Measurements from ENCODE around the gene PIANP.

Gene PIANP

DNA sequence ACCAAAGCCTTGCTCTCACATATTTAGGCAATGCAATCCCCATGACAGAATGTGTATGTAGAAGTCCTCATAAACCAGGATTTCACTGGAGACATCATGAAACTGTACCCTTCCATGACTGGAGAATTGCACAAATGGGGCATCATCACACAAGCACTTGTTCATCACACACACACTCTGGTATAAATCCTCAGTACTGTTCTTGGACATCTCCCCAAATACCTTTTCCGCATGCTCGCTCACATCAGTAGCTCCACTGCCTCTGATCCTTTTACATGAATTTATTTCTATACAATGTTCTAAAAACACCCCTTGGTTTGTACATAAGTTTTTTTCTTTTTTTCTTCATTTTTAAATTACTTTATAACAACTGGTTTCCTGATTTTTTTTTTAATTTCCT, 34.4 kb downstream of the PIANP start:
- no peak for DNase-seq

DNA sequence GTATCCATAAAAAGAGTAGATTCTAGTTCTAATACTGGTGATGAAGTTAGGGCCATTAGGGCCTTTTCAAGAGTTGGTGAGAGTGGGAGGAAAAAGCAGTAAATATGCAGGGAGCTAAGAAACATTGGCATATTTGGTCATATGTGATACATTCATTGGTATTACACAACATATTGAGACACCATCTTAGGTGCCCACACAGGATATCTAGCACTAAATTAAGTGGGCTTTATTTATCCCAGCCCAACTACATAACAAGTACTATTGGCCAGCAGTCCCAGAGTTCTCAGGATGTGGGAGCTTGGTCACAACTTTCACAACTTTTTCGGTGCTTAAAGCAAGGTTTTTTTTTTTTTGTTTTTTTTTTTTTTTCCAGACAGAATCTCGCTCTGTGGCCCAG, 35.7 kb downstream of the PIANP start:
- no peak for DNase-seq

DNA sequence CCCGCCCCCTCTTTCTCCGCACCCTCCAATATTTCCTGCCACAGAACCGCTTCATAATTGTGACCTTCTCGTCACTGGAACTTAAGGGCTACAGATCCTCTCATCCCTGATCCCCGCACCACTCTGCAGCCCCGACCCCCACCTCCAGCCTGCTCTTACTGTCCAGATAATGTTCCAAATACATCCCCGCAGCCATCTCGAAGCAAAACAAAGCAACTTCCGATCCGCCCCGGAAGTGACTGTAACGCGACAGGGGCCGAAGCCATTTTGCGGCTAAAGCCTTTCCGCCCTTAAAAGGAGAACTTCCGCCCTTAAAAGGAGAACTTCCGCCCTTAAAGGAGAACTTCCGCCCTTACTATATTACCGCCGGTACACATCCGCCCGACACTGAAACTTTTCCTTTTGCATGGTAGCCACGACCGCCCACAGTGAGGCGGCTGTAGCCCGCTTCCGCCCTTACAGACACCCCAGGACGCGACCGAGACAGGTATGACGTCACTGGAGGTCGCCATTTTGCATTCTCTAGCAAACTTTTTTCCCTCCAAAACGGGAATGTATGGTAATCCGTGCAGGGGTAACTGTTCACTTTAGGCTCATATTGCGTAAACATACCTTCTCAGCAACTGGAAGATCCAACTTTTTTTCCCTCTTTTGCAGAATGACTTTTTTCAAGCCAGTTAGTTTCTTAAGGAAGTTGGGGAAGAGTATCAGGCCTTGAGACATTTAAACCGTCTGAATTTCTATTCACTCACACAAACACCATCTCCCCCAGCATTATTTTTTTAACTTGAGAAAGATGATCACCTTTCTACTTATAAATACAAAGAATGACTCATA, 37.5 kb downstream of the PIANP start, which contains the start of gene ING4:
Gene ING4, minus strand, starts transcription at position 214 of the 837 bp plus-strand sequence. Its CDS starts 18 bp downstream, at position 196.
- peak; percentile 90 for DNase-seq

DNA sequence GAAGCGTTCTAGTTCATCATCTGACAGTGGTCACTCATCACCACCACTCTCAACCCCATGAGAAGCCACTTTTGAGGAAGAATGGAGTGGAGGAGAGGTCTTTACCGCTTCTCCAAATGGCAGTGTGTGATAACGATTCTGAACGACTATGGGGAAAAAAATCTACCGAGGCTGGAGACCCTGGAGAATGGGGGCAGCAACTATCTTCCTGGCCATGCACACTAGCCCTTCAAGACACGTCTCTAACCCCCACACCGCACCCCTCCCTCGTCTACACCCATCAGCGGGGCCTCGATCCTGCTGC, 38.1 kb downstream of the PIANP start:
- DNase-seq = no peak

DNA sequence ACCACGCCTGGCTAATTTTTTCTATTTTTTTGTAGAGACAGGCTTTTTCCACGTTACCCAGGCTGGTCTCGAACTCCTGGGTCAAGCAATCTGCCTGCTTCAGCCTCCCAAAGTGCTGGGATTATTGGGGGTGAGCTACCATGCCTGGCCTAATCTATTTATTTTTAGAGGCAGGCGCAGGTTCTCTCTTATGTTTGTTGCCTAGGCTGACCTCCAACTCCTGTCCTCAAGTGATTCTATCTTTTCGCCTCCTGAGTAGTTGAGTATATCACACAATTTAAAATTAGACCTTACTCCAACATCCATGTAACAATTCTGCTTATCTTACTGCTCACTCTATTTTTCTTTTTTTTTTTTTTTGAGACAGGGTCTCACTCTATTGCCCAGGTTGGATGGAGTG, 46.6 kb downstream of the PIANP start:
- no peak for DNase-seq

DNA sequence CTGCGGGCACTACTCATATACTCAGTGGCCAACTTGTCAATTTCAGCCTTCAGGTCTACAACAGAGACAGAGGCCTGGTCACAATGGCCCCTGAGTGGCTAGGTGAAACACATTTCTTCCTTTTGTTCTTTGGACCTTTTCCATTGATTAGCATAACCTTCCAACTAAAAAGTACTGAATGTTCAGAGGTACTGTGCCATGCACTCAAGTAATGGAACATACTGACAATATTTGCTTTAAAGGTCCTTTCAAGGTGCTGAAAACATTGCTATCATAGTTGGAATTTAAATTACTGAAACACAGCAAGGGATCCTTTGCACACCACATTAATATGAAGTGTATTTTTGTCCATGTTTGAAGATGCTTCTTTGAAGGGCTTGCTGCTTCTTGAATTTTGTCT, 47.3 kb downstream of the PIANP start:
- no peak for DNase-seq

DNA sequence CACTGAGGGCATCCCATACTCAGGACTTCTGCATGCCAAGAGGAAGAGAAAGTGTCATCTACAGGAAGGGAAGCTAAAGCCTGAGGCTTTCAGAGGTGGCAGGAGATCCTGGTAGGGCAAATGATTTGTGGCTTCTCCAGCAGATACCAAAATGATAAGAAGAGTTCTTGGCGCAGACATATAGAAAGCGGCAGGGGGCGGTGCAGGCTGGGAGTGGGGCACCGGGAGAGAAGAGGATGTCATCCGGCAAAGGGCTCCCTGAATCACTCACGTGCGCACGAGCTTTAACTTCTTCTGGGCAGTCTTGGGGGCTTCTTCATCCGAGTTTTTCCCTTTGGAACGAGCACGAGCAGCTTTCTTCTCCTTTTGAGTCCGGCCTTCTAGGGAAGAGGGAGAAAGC, 48.2 kb downstream of the PIANP start:
- DNase-seq = no peak

DNA sequence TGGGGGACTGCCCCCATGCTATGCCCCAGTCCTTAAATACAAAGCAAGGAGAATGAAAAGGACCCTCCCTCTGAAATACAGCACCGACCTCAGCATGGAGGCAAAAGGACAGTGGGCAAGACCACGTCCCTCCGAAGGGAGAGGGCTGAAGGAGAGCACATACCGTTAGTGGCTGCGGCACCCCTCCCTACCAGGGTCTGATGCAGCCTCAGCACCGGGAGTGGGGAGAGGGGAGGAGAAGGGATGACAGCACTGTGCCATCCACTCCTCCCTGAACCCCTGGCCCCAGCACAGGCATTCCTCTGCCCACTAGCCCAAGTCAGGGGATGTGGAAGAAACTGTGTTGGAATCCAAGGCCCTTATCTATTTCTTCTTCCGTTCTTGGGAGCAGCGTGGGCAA, 49.8 kb downstream of the PIANP start:
- DNase-seq = no peak

DNA sequence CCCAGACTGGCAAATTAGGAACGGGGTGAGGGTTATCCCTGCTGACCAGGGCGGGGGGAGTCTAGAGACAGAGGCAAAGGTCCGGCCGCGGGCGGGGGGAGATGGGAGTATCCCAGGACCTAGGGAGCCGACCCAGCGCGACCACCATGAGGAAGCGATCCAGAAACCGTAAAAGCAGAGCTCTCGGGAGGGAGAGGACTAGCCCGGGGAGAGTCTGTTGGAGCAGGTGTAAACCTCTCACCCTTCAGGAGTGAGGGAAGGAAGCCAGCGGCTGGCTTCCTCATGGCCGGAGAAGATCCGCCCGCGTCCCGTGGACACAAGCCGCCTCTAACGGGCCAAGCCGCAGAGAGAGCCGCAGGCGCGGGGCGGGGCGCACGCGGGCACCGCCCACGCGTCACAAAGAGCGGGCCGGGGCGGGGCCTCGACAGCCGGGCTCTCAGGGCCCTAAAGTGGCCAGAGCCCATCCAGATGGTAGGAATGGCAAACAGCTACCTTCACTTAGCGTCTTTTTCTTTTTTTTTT, 53.5 kb downstream of the PIANP start, which contains the start of gene ACRBP:
Gene ACRBP, minus strand, starts transcription at position 350 of the 522 bp plus-strand sequence. Its CDS starts 66 bp downstream, at position 284.
- DNase-seq = peak; percentile 44

DNA sequence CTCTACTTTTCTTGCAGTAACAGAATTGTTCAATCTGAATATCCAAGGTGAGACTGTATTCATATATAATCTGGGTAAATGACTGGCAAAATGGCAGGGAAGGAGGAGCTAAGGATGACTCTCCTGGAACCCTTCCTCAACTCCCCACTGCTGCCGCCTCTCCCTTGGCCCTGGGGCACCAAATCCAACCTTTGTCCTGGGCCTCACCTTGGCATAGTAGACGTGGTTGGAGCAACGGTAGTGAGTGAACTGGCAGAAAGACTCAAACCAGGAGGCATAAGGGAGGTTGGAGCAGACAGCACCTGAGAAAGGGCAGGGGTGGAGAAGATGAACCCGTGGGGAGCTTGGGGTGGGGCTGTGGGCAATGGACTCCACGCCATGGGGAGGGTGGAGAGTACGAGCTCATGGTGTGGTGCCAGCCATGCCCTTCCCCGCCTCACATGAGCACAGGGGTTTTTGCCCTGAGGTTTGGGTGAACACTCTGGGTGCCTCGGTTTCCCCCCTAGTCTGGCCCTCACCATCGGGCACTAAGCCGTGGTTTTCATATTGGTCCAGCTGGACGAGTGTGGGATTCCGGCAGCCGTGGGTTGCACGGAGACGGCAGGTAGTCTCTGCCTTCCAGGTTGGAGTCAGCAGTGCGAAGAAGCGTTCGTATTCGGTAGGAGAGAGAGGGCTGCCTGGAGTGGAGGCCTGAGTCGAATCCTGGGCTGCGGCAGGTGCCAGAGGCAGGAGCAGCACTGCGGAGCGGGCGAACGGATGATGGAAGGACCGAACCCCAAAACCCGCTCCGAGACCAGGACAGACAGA, 54.1 kb downstream of the PIANP start:
- DNase-seq = no peak

DNA sequence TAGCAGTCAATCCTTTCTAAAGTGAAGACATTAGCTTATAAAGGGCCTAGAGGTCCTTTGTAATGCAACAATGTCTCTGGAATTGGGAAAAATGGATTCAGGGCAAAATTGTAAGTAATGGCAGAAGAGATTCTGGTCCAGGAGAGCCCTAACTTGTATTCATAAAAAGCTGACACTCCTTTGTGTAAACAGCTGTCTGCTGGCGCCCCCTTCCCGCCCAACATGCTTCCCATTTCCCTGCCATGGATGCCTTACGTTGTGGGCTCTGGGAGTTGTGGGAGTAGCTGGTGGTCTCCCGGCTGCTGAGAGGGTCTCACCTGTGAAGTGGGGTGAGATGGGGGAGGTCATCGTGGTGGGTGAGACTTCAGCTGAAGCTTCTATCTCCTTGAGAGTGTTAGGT, 55.7 kb downstream of the PIANP start:
- no peak for DNase-seq

DNA sequence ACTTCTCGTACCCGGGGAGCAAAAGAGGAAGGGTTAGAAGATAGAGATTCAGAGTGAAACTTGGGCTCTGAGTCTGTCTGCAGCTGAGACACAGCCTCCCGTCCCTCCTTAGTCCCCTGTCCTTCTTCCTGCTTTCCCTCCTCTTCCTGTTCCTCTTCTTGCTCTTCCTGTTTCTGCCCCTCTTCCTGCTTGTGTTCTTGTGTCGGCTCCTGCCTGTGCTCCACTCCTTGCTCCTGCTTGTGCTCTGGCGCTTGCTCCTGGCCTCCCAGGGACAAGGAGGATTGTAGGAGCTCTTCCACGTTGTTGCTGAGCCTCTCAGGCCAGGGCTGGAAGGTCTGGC, 56.4 kb downstream of the PIANP start:
- no peak for DNase-seq
